ENCODE data around the gene TUBA4A.
"Not testable (repeated sequence)": the region's sequence is repeated elsewhere in the genome, so short reads cannot be mapped to it uniquely, and the experiment has no call there.

TUBA4A gene

DNA sequence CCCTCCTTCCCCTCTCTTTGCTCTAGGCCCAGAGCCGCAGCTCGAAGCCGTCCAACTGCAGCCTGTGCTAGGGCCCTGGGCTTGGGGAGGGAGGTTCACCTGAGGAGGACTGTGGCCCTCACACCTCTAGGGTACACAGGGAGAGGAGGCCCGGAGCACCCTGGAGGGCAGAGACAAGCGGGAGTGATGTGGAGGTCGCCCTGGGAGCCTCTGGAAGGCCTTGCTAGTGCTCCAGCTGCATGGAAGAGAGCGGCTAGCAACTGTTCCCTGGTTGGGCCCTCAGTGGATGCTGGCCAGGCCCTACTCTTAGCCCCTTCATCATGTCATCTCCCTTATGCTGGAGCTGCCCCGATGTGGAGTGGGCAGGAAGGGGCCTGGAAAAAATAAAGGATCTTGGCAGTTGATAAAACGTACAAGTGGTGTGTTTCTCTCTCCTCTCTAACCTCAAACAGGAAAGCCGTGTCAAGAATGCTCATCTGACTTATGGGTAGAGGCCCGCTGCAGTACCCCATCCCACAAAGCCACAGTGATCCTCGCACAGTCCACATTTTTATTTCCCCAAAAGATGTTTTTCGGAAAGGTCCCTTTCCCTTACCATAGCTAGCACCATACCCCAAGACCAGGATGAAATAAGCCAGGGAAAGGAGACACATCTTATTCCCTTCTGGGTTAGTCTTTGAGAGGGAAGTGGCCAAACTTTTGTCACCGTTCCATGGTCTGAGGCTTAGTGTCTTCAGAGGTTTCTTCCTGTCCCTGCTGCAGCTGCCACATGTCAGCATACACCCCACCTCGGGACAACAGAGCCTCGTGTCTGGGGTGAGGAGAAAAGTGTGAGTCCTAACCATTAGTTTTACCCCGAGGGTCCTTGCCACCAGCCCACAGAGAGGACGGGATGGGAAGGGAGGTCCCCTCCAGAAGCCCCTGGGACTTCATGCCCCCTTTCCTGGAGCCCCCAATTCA, 44.2 kb downstream of the TUBA4A start:
- DNase-seq, result no peak

DNA sequence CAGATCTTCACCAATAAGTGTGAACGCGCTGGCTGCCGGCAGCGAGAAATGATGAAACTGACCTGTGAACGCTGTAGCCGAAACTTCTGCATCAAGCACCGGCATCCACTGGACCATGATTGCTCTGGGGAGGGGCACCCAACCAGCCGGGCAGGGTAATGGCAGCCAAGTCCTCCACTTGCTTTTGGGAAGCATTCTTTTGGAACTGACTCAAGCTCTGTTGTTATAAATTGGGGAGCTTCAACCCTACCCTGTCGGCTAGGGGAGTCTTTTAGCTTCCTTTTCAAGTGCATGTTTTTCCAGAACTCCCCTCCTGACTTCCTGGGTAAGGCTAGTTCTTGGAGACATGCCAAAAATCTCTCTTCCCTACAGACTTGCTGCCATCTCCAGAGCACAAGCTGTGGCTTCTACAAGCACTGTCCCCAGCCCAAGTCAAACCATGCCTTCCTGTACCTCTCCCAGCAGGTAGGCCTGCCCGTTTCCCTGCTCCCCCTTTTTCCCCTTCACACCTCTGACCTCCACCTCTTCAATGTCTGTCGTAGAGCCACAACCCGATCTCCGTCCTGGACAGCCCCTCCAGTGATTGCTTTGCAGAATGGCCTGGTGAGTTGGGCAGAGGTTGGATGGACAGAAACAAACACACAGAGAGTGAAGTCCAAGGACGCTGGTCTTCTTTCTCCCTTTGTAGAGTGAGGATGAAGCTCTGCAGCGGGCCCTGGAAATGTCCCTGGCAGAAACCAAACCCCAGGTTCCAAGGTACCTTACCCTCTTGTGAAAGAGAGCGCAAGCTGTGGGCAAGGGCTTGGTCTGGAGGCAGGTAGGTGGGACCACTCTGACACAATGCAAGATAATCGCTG, 45.6 kb downstream of the TUBA4A start:
- DNase-seq, result no peak

DNA sequence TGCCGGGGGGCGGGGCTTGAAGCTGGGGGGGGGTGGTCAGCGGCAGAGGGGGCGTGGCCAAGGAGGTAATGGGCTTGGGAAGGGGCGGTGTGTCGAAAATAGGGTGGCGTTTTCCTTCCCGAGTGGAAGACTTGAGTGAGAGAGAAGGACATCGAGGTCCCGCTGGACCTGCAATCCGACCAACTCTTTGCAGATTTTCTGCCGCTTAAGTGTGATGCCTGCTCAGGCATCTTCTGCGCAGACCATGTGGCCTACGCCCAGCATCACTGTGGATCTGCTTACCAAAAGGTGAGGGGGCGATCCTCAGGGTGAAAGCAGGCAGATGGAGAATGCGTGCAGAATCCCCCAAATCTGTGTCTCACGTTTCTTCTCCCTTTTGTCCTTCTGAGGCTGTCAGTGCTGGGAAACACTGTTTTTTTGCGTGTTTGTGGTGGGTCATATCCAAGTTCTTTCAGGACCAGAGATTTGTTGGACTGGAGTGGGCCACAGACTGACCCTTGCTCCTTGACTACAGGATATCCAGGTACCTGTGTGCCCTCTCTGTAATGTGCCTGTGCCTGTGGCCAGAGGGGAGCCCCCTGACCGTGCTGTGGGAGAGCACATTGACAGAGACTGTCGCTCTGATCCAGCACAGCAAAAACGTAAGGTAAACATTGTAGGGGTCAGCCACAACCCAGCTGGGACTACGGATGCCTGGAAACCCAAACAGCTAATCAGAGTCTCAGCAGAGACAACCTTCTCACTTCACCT, 46.4 kb downstream of the TUBA4A start:
- no peak for DNase-seq

DNA sequence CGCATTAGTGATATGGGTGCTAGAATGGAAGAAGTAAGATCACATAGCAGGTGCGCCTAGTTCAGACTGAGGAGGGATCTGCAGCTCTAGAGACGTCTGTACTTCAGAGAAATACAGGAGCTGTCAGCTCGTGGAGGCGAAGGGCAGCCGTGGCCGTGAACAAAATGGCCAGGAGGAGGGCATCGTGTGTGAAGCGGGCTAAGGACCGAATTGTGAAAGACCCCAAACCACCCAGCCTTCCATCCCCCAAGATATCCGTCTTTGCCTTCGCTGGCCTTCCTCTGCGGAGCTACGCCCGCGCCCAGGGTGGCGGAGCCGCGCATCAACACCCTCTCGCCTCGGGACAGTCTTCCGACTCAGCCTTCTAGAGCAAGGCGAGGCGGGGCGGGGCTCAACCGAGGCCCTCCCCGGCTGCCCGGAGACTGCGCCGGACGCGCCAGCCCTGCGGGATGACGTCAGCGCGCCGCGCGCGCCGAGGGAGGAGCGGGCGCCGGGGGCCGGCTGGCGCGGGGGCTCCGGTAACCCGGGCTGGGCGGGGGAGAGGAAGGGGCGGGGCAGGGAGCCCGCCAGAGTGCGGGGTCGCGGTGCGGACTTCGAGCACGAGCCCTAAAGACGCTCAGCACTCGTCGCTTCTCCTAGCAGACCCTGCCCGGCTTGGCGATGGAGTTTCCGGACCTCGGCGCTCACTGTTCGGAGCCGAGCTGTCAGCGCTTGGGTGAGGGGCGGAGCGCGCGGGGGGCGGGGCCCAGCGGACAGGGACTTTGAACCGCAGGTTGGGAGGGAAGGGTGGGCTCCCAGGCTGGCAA, 47.2 kb downstream of the TUBA4A start, which contains the start of gene ZFAND2B:
Gene ZFAND2B, plus strand, starts transcription at position 455 of the 806 bp plus-strand sequence. Its CDS starts 206 bp downstream, at position 661.
- peak; percentile 94 to 95 for DNase-seq

DNA sequence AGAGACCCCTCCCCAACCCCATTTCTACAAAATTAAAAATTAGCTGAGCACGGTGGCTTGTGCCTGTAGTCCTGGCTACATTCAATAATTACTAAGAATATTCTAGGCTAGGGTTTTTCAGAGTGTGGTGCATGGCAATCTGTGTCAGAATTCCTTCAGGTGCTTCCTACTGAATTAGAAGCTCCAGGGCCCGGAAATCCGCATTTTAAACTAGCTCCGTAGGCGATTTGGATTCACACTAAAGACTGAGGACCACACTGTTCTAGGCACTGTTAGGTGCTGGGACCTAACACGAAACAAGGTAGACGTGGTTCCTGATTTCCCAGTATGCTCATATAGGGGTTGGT, 47.8 kb downstream of the TUBA4A start:
- no peak for DNase-seq

DNA sequence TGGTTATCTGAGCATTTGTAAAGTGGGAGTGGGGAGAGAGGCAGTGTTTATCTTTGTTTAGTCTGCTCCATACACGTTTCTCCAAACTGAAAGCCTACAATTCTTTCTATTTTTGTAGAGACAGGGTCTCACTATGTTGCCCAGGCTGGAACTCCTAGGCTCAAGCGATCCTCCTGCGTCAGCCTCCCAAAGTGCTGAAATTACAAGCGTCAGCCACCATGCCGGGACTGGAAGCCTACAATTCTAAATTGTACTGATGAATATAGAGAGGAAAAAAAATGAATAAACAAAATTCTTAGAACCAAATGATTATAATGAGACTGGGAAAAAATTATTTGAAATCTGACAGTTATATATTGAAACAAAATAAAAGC, 48.6 kb downstream of the TUBA4A start:
- DNase-seq, result no peak

DNA sequence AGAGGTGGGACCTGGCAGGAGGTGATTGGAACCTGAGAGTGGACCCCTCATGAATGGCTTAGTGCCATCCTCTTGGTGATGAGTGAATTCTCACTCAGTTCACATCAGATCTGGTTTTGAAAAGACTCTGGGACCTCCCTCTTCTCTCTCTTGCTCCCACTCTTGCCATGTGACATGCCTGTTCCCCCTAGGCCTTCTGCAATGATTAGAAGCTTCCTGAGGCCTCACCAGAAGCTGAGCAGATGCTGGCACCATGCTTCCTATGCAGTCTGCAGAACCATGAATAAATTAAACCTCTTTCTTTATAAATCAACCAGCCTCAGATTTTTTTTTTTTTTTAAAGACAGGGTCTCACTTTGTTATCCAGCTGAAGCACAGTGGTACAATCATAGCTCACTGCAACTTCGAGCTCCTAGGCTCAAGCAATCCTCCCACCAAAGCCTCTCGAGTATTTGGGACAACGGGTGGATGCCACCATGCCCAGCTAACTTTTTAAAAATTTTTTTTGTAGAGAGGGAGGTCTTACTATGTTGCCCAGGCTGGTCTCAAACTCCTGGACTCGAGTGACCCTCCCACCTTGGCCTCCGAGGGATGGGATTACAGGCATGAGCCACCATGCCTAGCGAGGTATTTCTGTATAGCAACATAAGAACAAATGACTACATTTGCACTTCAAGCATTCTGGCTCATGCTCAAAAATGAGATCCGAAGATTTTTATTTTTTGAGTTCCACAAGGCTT, 49.1 kb downstream of the TUBA4A start:
- no peak for DNase-seq

DNA sequence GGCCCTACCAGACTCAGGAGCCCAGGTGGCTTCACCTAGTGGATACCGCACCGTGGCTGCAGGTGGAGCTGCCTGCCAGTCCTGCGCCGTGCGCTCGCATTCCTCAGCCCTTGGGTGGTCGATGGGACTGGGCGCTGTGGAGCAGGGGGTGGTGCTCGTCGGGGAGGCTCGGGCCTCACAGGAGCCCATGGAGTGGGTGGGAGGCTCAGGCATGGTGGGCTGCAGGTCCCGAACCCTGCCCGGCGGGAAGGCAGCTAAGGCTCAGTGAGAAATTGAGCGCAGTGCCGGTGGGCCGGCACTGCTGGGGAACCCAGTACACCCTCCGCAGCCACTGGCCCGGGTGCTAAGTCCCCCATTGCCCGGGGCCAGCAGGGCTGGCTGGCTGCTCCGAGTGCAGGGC, 52.4 kb downstream of the TUBA4A start:
- not testable (repeated sequence) for DNase-seq

DNA sequence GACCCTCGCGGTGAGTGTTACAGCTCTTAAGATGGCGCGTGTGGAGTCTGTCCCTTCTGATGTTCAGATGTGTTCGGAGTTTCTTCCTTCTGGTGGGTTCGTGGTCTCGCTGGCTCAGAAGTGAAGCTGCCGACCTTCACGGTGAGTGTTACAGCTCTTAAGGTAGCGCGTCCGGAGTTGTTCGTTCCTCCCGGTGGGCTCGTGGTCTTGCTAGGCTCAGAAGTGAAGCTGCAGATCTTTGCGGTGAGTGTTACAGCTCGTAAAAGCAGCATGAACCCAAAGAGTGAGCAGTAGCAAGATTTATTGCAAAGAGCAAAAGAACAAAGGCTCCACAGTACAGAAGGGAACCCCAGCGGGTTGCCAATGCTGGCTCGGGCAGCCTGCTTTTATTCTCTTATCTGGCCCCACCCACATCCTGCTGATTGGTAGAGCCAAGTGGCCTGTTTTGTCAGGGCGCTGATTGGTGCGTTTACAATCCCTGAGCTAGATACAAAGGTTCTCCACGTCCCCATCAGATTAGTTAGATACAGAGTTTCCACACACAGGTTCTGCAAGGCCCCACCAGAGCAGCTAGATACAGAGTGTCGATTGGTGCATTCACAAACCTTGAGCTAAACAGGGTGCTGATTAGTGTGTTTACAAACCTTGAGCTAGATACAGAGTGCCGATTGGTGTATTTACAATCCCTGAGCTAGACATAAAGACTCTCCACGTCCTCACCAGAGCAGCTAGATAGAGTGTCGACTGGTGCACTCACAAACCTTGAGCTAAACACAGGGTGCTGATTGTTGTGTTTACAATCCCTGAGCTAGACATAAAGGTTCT, 53.0 kb downstream of the TUBA4A start:
- DNase-seq, result peak; percentile 35 to 60

Measured in CD4-positive, alpha-beta T cell treated with Interleukin-4 for 1 hour (primary cell).